Suprapubic skin (tissue), 4 donors: Measurements from ENCODE around the gene GFOD1. TPM values are rescaled to one million over a fixed set of nuclear protein-coding genes. Genes with fewer than 3 reads are reported as not detected.
"Not testable (repeated sequence)": the region's sequence is repeated elsewhere in the genome, so short reads cannot be mapped to it uniquely, and the experiment has no call there.

ENCODE experiments used
- DNase-seq, 2 donors: peaks; one replicate each; pipeline ENCODE4 v3.0.0-alpha.2; 2019; ENCODE audit warnings: low spot score in 2 of 2
- H3K27ac ChIP-seq: fragments of 200-600 bp; sonication (generic); one replicate; pipeline ENCODE4 v1.5.1; 2019
- H3K27me3 ChIP-seq: fragments of 200-600 bp; sonication (generic); one replicate; pipeline ENCODE4 v1.5.1; 2019
- H3K36me3 ChIP-seq: fragments of 200-600 bp; sonication (generic); one replicate; pipeline ENCODE4 v1.5.1; 2019
- H3K4me1 ChIP-seq: fragments of 200-600 bp; sonication (generic); one replicate; pipeline ENCODE4 v1.5.1; 2019
- H3K4me3 ChIP-seq: fragments of 200-600 bp; sonication (generic); one replicate; pipeline ENCODE4 v1.5.1; 2019; ENCODE audit warnings: mild to moderate bottlenecking
- H3K9me3 ChIP-seq: fragments of 200-600 bp; sonication (generic); one replicate; pipeline ENCODE4 v1.5.1; 2019
- CTCF ChIP-seq, 2 donors: fragments of 200-600 bp in 1 of 2; fragments of 450-650 bp in 1 of 2; sonication (generic) in 1 of 2; IDR thresholded peaks; one replicate each; pipeline ENCODE4 v1.5.1; 2016 to 2019; ENCODE audit warnings: antibody characterized with exemption in 2 of 2, mild to moderate bottlenecking in 1 of 2, moderate library complexity in 1 of 2
- EP300 ChIP-seq: sonication (generic); formaldehyde crosslinking; IDR thresholded peaks from one replicate; pipeline ENCODE4 v1.6.1; 2017; ENCODE audit warnings: antibody characterized with exemption
- POLR2A ChIP-seq, 2 donors: fragments of 450-650 bp; IDR thresholded peaks; one replicate each; pipeline ENCODE4 v1.6.1; 2017; ENCODE audit warnings: antibody characterized with exemption in 2 of 2, mild to moderate bottlenecking in 2 of 2, moderate library complexity in 2 of 2
- POLR2AphosphoS5 ChIP-seq, 3 donors: sonication (generic); formaldehyde crosslinking; IDR thresholded peaks; one replicate each; pipeline ENCODE4 v1.6.1; 2017; ENCODE audit warnings: antibody characterized with exemption in 3 of 3
- WGBS: methylation state at CpG from one replicate; pipeline ENCODE4 v1.1.5; 2018; 5-methylcytosine and 5-hydroxymethylcytosine counted together
- total RNA-seq, 4 donors: library from RNA; depleted of rRNA; stranded (reverse); fragments of >200 nt; gene quantifications; one replicate each; pipeline ENCODE4 v1.1.0, GENCODE V29; 2016

Gene GFOD1
- total RNA-seq, 4 donors from 2014 or later: 7.5 to 15.2 (median 13.7) TPM

- Histone ChIP-seq H3K36me3 (no peaks in the 10 kb centered on the region), H3K4me3 (no peak overlapping the region), H3K27me3 (no peaks in the 10 kb centered on the region), H3K4me1 (peaks cover 9% of the 10 kb centered on the region), H3K9me3 (no peaks in the 10 kb centered on the region), H3K27ac (no peak overlapping the region)
- no peak for DNase-seq
- WGBS: 93% methylated on average over 5 of the region's 5 CpGs
- TF ChIP-seq POLR2AphosphoS5 (IDR thresholded peaks at IDR 0.05): no peak
- TF ChIP-seq POLR2A (IDR thresholded peaks at IDR 0.05): no peak
- no peak for TF ChIP-seq EP300
- TF ChIP-seq CTCF (IDR thresholded peaks at IDR 0.05): no peak
Observed at GRCh38 chr6:13391537-13391936, 95.9 kb downstream of the GFOD1 start.

GRCh38 chr6:13390658-13391057 lies 96.7 kb downstream of the GFOD1 start:
- Histone ChIP-seq H3K4me3 (no peak overlapping the region), H3K9me3 (no peaks in the 10 kb centered on the region), H3K27me3 (no peaks in the 10 kb centered on the region), H3K4me1 (peaks cover 7% of the 10 kb centered on the region), H3K27ac (no peak overlapping the region), H3K36me3 (no peaks in the 10 kb centered on the region)
- WGBS: 93% methylated on average over 3 of the region's 3 CpGs
- peak in 1 of 2 donors; percentile 8 for DNase-seq
- TF ChIP-seq POLR2A (IDR thresholded peaks at IDR 0.05) (no peak), CTCF (IDR thresholded peaks at IDR 0.05) (no peak), EP300 (no peak), POLR2AphosphoS5 (IDR thresholded peaks at IDR 0.05) (no peak)

GRCh38 chr6:13389237-13389636 lies 98.2 kb downstream of the GFOD1 start:
- 100% methylated on average over 1 of the region's 1 CpG for WGBS
- DNase-seq: peak in 1 of 2 donors; percentile 29
- not testable (repeated sequence) for H3K27me3 ChIP-seq, H3K9me3 ChIP-seq, H3K4me1 ChIP-seq, H3K4me3 ChIP-seq, H3K36me3 ChIP-seq, H3K27ac ChIP-seq

GRCh38 chr6:13388769-13389168 lies 98.6 kb downstream of the GFOD1 start:
- H3K36me3 ChIP-seq, H3K4me1 ChIP-seq, DNase-seq, H3K9me3 ChIP-seq, H3K4me3 ChIP-seq, H3K27me3 ChIP-seq, H3K27ac ChIP-seq: not testable (repeated sequence)
- WGBS: 100% methylated on average over 1 of the region's 1 CpG

GRCh38 chr6:13384966-13385365 lies 102.4 kb downstream of the GFOD1 start:
- Histone ChIP-seq H3K9me3 (no peaks in the 10 kb centered on the region), H3K27ac (no peak overlapping the region), H3K36me3 (no peaks in the 10 kb centered on the region), H3K4me1 (peaks cover 30% of the 10 kb centered on the region), H3K27me3 (no peaks in the 10 kb centered on the region), H3K4me3 (no peak overlapping the region)
- DNase-seq: peak in 1 of 2 donors; percentile 12
- whole genome bisulfite sequencing: 90% methylated on average over 5 of the region's 5 CpGs
- no peak for TF ChIP-seq CTCF (IDR thresholded peaks at IDR 0.05)
- TF ChIP-seq POLR2A (IDR thresholded peaks at IDR 0.05): no peak
- TF ChIP-seq POLR2AphosphoS5 (IDR thresholded peaks at IDR 0.05): no peak
- TF ChIP-seq EP300: no peak

GRCh38 chr6:13384506-13384905 lies 102.9 kb downstream of the GFOD1 start:
- no peaks in the 10 kb centered on the region for H3K36me3 ChIP-seq
- DNase-seq: peak in 1 of 2 donors; percentile 18
- no peaks in the 10 kb centered on the region for H3K9me3 ChIP-seq
- H3K27ac ChIP-seq: no peak overlapping the region
- WGBS: 93% methylated on average over 9 of the region's 9 CpGs
- H3K27me3 ChIP-seq: no peaks in the 10 kb centered on the region
- peaks cover 34% of the 10 kb centered on the region for H3K4me1 ChIP-seq
- no peak overlapping the region for H3K4me3 ChIP-seq
- TF ChIP-seq POLR2AphosphoS5 (IDR thresholded peaks at IDR 0.05) (no peak), EP300 (no peak), POLR2A (IDR thresholded peaks at IDR 0.05) (no peak), CTCF (IDR thresholded peaks at IDR 0.05) (no peak)
